ENCODE results near the gene PDE8A.

PDE8A gene

GRCh38 chr15:84962955-84963354 is 18.7 kb upstream of the PDE8A start:
- Histone ChIP-seq H3K9ac (ENCODE audit: low read depth, low read length) (no peak overlapping the region), H3K9me3 (replicated peaks; ENCODE audit: low read length) (no peaks in the 10 kb centered on the region), H3K4me3 (ENCODE audit: low read length) (no peak overlapping the region), H3K27me3 (ENCODE audit: control insufficient read depth, insufficient read depth, low read length) (peaks cover 5% of the 10 kb centered on the region), H3K4me2 (ENCODE audit: low read length) (no peak overlapping the region), H3K4me1 (ENCODE audit: control insufficient read depth, insufficient read depth, low read length) (peaks cover 10% of the 10 kb centered on the region), H3K36me3 (ENCODE audit: insufficient read depth, low read length) (no peaks in the 10 kb centered on the region)

- Histone ChIP-seq H3K4me3 (ENCODE audit: low read length) (no peak overlapping the region), H3K9me3 (replicated peaks; ENCODE audit: low read length) (no peaks in the 10 kb centered on the region), H3K4me1 (ENCODE audit: control insufficient read depth, insufficient read depth, low read length) (no peaks in the 10 kb centered on the region), H3K9ac (ENCODE audit: low read depth, low read length) (no peak overlapping the region), H3K27me3 (ENCODE audit: control insufficient read depth, insufficient read depth, low read length) (peaks cover 15% of the 10 kb centered on the region), H3K36me3 (ENCODE audit: insufficient read depth, low read length) (no peaks in the 10 kb centered on the region), H3K4me2 (ENCODE audit: low read length) (no peak overlapping the region)
Observed at GRCh38 chr15:84967380-84967779, 14.3 kb upstream of the PDE8A start.

GRCh38 chr15:84968301-84968700 is 13.4 kb upstream of the PDE8A start:
- Histone ChIP-seq H3K4me3 (ENCODE audit: low read length) (no peak overlapping the region), H3K4me2 (ENCODE audit: low read length) (no peak overlapping the region), H3K27me3 (ENCODE audit: control insufficient read depth, insufficient read depth, low read length) (peaks cover 15% of the 10 kb centered on the region), H3K36me3 (ENCODE audit: insufficient read depth, low read length) (no peaks in the 10 kb centered on the region), H3K9ac (ENCODE audit: low read depth, low read length) (no peak overlapping the region), H3K4me1 (ENCODE audit: control insufficient read depth, insufficient read depth, low read length) (peaks cover 2% of the 10 kb centered on the region), H3K9me3 (replicated peaks; ENCODE audit: low read length) (no peaks in the 10 kb centered on the region)

GRCh38 chr15:84969257-84969656 is 12.4 kb upstream of the PDE8A start:
- Histone ChIP-seq H3K4me1 (ENCODE audit: control insufficient read depth, insufficient read depth, low read length) (peaks cover 10% of the 10 kb centered on the region), H3K4me2 (ENCODE audit: low read length) (no peak overlapping the region), H3K27me3 (ENCODE audit: control insufficient read depth, insufficient read depth, low read length) (peaks cover 10% of the 10 kb centered on the region), H3K36me3 (ENCODE audit: insufficient read depth, low read length) (no peaks in the 10 kb centered on the region), H3K9me3 (replicated peaks; ENCODE audit: low read length) (no peaks in the 10 kb centered on the region), H3K9ac (ENCODE audit: low read depth, low read length) (no peak overlapping the region), H3K4me3 (ENCODE audit: low read length) (no peak overlapping the region)

- H3K9me3 ChIP-seq (replicated peaks; ENCODE audit: low read length) = no peaks in the 10 kb centered on the region
- H3K4me1 ChIP-seq (ENCODE audit: control insufficient read depth, insufficient read depth, low read length) = peaks cover 11% of the 10 kb centered on the region
- no peaks in the 10 kb centered on the region for H3K36me3 ChIP-seq (ENCODE audit: insufficient read depth, low read length)
- H3K4me3 ChIP-seq (ENCODE audit: low read length) = no peak overlapping the region
- peaks cover 10% of the 10 kb centered on the region for H3K27me3 ChIP-seq (ENCODE audit: control insufficient read depth, insufficient read depth, low read length)
- no peak overlapping the region for H3K4me2 ChIP-seq (ENCODE audit: low read length)
- H3K9ac ChIP-seq (ENCODE audit: low read depth, low read length) = no peak overlapping the region
Observed at GRCh38 chr15:84970843-84971242, 10.8 kb upstream of the PDE8A start.

GRCh38 chr15:84973492-84974460 is 7.9 kb upstream of the PDE8A start:
- Histone ChIP-seq H3K27me3 (ENCODE audit: control insufficient read depth, insufficient read depth, low read length) (peaks cover 9% of the 10 kb centered on the region), H3K9me3 (replicated peaks; ENCODE audit: low read length) (no peaks in the 10 kb centered on the region), H3K9ac (ENCODE audit: low read depth, low read length) (no peak overlapping the region), H3K36me3 (ENCODE audit: insufficient read depth, low read length) (no peaks in the 10 kb centered on the region), H3K4me3 (ENCODE audit: low read length) (no peak overlapping the region), H3K4me1 (ENCODE audit: control insufficient read depth, insufficient read depth, low read length) (peaks cover 11% of the 10 kb centered on the region), H3K4me2 (ENCODE audit: low read length) (peak overlapping the region; percentile 5)

GRCh38 chr15:84975871-84976351 is 5.7 kb upstream of the PDE8A start:
- H3K9ac ChIP-seq (ENCODE audit: low read depth, low read length) = no peak overlapping the region
- peaks cover 17% of the 10 kb centered on the region for H3K4me1 ChIP-seq (ENCODE audit: control insufficient read depth, insufficient read depth, low read length)
- no peaks in the 10 kb centered on the region for H3K9me3 ChIP-seq (replicated peaks; ENCODE audit: low read length)
- H3K27me3 ChIP-seq (ENCODE audit: control insufficient read depth, insufficient read depth, low read length) = no peaks in the 10 kb centered on the region
- no peak overlapping the region for H3K4me3 ChIP-seq (ENCODE audit: low read length)
- no peaks in the 10 kb centered on the region for H3K36me3 ChIP-seq (ENCODE audit: insufficient read depth, low read length)
- no peak overlapping the region for H3K4me2 ChIP-seq (ENCODE audit: low read length)

- no peaks in the 10 kb centered on the region for H3K9me3 ChIP-seq (replicated peaks; ENCODE audit: low read length)
- no peak overlapping the region for H3K9ac ChIP-seq (ENCODE audit: low read depth, low read length)
- H3K4me1 ChIP-seq (ENCODE audit: control insufficient read depth, insufficient read depth, low read length) = peaks cover 17% of the 10 kb centered on the region
- H3K27me3 ChIP-seq (ENCODE audit: control insufficient read depth, insufficient read depth, low read length) = no peaks in the 10 kb centered on the region
- no peak overlapping the region for H3K4me3 ChIP-seq (ENCODE audit: low read length)
- no peaks in the 10 kb centered on the region for H3K36me3 ChIP-seq (ENCODE audit: insufficient read depth, low read length)
- no peak overlapping the region for H3K4me2 ChIP-seq (ENCODE audit: low read length)
Observed at GRCh38 chr15:84976746-84977345, 4.8 kb upstream of the PDE8A start.

GRCh38 chr15:84979651-84980050 is 2.0 kb upstream of the PDE8A start:
- Histone ChIP-seq H3K36me3 (ENCODE audit: insufficient read depth, low read length) (no peaks in the 10 kb centered on the region), H3K9ac (ENCODE audit: low read depth, low read length) (no peak overlapping the region), H3K27me3 (ENCODE audit: control insufficient read depth, insufficient read depth, low read length) (no peaks in the 10 kb centered on the region), H3K4me2 (ENCODE audit: low read length) (peak overlapping the region; percentile 96), H3K9me3 (replicated peaks; ENCODE audit: low read length) (no peaks in the 10 kb centered on the region), H3K4me3 (ENCODE audit: low read length) (peak overlapping the region; percentile 91), H3K4me1 (ENCODE audit: control insufficient read depth, insufficient read depth, low read length) (peaks cover 12% of the 10 kb centered on the region)

- H3K4me1 ChIP-seq (ENCODE audit: control insufficient read depth, insufficient read depth, low read length) = peaks cover 12% of the 10 kb centered on the region
- H3K9ac ChIP-seq (ENCODE audit: low read depth, low read length) = peak overlapping the region; percentile 86
- H3K9me3 ChIP-seq (replicated peaks; ENCODE audit: low read length) = no peaks in the 10 kb centered on the region
- no peaks in the 10 kb centered on the region for H3K27me3 ChIP-seq (ENCODE audit: control insufficient read depth, insufficient read depth, low read length)
- peak overlapping the region; percentile 91 for H3K4me3 ChIP-seq (ENCODE audit: low read length)
- H3K4me2 ChIP-seq (ENCODE audit: low read length) = peak overlapping the region; percentile 96
- H3K36me3 ChIP-seq (ENCODE audit: insufficient read depth, low read length) = no peaks in the 10 kb centered on the region
Observed at GRCh38 chr15:84980196-84981053, 1.2 kb upstream of the PDE8A start.

All from skeletal muscle satellite cell (primary cell).